ELF-1 (cell line): ENCODE results near the gene CCDC116.
"Not testable (repeated sequence)": the region's sequence is repeated elsewhere in the genome, so short reads cannot be mapped to it uniquely, and the experiment has no call there.

ENCODE experiments used
- DNase-seq: peaks from one replicate; pipeline ENCODE4 v3.0.0-alpha.2; 2016; ENCODE audit warnings: low read depth, low spot score

The CCDC116 gene

DNA sequence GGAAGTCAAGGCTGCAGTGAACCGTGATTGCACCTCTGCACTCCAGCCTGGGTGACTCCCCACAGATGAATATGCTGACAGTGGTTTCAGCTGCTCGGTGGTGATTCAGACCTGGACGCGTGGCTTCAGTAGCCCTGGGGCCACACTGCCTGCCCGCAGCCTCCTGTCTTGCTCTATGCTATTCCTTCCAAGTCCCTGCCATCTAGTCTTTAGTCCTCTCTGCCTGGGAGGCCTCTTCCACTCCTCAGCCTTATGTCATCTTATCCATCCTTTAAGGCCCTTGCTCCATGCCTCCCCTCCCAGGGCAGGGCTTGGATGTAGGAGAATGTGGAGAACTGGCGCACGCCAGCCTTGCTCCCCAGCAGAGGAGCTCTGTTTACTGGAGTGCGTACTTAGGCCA lies 25.8 kb upstream of the CCDC116 start:
- DNase-seq = no peak

DNA sequence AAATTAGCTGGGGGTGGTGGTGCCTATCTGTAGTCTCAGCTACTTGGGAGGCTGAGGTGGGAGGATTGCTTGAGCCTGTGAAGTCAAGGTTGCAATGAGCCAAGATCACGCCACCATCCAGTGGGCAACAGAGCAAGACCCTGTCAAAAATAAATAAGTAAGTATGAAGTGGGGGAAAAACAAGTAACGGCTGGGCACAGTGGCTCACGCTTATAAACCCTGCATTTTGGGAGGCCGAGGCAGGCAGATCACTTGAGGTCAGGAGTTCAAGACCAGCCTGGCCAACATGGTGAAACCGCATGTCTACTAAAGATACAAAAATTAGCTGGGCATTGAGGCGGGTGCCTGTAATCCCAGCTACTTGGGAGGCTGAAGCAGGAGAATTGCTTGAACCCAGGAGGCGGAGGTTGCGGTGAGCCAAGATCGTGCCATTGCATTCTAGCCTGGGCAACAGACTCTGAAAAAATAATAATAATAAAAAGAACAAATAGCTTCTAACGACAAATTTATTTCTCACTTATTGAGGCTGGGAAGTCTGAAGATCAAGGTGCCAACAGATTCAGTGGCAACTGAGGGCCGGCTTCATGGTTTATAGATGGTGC lies 22.9 kb upstream of the CCDC116 start:
- not testable (repeated sequence) for DNase-seq

DNA sequence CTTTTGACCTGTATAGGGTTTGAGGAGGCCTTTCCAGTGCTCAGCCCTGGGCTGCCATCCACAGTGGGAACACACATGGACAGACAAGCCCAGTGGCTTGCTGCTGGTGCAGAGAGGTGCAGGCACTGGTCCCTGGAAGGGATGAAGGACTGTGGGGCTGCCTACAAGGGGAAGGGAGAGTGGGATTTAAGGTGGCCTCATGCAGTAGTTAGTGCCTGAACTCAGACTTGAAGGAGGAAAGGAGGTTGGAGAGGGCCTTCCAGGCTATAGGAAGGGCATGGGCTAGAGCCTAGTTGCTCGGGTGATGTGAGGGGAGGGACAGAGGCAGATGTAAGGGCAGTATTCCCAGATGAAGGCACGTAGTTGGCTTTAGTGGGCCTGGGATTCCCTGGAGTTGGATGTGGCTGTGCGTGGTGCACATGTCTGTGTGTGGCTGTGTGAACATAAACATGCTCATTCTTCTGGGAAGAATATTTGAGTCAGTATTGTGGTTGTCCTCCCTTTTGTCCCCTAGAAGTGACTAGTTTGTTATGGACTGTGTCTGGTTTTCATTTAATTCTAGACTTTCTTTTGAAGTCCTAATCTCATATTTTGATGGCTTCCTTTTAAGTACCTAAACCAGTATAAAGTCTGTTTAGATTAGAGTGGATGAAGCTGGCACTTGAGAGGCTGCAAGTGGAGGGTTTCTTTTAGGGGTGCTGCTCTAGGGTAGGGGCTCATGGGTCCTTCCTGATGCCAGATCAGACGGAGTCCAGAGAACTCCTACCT lies 21.2 kb upstream of the CCDC116 start:
- DNase-seq = no peak

DNA sequence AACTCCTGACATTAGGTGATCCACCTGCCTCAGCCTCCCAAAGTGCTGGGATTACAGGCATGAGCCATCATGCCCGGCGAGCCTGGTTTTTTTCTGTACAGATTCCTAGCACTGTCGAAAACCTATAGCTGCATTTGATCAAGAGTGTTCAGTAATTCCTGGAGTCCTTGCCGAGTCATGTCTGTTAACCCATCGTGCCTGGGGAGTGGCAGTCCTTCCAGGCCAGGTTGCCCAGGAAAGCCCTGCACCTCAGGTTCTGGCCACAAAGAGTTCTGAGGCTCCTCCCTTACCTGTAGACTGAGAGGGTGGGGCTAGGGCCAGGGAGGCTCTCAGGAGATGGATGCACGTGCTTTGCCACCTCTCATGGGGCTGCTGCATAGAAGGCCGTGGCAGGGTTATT lies 19.7 kb upstream of the CCDC116 start:
- no peak for DNase-seq

DNA sequence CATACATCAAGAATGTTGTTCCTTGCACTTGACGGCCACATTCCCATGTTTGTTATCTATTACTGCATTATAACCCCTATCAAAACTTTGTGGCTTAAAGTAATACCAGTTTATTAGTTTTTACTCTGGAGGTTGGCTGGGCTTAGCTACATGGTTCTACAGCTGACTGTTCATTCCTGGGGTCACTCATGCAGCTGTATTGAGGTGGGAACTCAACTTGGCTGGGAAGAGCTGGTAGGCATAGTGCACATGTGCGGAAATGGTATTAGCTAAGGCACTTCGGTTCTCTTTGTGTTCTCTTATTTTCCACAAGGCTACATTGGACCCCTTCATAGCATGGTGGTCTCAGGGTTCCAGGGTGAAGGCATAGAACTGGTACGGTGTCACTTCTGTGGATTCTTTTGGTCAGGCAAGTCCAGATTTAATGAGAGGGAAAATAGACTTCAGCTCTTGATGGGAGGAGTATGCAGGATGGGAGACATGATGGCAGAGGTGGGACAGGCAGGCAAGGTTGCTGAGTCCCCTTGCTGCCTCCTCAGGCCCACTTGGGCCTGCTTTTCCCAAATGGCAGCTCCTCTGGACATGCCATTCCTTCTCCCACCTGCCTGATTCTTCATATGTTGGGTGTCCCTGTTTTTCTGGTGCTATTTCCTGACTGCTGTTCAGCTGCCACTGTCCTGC lies 18.9 kb upstream of the CCDC116 start:
- no peak for DNase-seq

DNA sequence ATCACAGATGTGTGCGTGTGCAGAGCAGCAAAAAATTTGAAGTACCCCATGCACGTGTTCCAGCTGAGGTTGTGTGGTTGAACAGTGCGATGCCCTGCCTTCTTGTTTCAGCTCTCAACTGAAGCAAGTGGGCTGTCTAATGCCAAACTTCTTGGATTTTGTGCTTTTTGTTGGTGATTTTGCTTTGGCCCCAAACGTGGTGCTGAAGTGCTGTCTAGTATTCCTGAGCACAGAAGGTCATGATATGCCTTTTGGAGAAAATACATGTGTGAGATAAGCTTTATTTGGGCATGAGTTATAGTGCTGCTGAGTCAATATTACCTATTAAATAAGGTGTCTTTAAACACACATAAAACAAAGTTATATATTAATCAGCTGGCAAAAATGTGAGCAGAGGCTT lies 16.8 kb upstream of the CCDC116 start:
- no peak for DNase-seq

DNA sequence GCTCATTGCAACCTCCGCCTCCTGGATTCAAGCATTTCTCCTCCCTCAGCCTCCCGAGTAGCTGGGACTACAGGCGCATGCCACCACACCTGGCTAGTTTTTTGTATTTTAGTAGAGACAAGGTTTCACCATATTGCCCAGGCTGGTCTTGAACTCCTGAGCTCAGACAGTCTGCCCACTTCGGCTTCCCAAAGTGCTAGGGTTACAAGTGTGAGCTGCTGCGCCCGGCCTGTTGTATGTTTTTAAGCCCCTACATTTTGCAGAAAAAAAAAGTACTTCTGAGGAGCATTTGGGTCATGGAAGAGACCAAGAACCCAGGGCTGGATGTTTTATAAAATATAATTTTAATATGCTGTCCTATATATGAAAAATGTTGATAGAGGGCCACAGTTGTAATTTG lies 15.2 kb upstream of the CCDC116 start:
- DNase-seq = not testable (repeated sequence)

DNA sequence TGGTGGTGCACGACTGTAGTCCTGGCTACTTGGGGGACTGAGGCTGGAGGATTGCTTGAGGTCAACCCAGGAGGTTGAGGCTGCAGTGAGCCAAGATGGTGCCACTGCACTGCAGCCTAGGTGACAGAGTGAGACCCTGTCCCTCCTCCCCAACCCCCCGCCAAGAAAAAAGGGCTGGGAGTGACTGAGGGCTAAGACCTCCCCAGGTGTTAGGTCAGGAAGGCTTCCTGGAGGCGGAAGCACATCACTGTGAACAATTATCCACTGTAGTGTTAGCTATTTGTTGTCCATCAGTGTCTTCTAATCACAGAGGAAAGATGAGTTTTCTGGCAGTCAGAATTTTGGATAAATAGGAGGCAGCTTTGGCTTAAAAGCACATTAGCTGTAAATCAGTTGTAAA lies 11.5 kb upstream of the CCDC116 start:
- no peak for DNase-seq

DNA sequence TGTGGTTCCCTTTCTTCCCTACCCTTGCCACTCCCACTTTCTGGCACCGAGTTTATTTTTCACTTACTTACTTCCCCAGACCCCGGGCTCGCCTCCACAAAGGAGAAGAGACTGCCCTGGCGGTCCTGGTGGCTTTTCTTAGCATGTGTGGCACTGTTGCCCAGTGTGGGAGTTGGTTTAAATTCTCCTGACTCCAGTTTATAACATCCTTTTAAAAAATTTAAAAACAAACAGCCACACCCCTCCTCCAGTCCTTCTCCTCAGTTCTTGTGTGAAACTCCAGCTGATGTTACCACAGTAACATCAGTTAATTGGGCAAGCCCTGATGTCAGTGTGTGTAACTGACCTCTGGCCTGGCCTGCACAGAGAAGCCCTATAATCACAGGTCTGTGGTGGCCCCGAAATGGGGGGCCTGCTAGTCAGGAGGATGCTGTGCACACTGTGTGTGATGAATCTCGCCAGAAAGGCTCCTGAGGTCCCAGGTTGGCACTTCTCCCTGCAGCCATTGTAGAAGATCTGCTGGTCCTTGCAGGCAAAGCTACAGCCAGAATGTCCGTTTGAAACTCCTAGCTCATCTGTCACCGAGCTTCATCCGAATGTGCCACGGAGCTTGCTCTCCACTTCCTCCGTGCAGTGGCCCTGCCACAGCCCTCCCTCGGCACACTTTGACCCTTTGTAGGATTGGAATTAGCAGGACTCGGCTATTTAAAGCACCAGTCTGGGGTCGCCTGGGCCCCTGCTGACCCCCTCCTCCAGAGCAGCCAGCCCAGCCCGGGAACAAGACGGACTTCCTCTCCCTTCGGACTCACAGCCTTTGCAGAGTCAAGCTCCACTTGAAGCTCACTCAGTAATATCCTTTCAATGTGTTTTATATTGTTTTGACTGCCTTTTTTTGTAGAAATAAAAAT lies 10.3 kb upstream of the CCDC116 start:
- no peak for DNase-seq

DNA sequence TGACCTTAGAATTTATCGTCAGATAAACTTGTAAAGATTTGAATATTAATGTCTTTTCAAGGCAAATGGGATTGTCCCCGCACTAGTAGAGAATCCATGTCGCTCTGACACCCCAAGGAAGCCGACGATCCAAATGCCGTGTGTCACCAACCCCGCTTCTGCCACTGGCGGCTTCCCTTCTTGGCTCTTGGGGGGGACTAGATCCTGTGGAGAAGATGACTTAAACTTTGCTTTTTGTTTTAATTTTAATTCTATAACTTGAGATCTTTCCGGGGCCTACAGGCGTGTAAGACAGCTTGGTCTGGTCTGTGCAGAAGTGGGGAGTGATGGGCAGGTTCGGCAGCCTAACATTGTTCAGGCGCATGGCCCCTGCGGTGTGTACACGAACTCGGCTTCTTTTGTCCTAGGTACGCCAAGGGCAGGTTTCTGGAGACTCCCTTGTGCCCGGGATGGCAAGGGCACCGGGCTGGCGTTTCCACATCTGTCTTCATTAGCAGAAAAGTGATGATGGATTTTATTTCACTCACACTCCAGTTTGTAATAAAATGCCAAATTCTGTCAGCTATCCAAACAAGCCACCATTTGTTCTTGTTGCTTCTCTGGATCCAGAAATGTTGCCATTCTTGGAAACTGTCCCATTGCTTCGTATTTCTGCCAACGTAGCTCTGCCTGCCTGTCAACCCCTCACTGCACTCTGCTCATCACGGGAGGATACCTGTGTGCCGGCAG lies 9.5 kb upstream of the CCDC116 start:
- no peak for DNase-seq

DNA sequence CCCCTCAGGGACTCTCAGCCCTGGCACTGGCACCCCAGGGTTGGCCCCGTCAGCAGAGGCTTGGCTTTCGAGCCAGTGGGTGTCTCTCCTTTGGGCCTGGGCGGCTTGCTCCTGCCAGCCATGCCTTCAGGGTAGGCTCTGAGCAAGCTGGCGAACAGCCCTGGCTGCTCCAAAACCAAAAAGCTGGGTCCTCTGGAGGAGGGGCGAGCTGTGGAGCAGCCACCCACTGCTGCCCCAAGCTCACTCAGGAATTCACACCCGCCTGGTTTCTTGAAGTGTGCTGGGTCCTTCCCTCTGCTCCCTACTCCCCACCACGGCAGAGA lies 9.0 kb upstream of the CCDC116 start:
- no peak for DNase-seq

DNA sequence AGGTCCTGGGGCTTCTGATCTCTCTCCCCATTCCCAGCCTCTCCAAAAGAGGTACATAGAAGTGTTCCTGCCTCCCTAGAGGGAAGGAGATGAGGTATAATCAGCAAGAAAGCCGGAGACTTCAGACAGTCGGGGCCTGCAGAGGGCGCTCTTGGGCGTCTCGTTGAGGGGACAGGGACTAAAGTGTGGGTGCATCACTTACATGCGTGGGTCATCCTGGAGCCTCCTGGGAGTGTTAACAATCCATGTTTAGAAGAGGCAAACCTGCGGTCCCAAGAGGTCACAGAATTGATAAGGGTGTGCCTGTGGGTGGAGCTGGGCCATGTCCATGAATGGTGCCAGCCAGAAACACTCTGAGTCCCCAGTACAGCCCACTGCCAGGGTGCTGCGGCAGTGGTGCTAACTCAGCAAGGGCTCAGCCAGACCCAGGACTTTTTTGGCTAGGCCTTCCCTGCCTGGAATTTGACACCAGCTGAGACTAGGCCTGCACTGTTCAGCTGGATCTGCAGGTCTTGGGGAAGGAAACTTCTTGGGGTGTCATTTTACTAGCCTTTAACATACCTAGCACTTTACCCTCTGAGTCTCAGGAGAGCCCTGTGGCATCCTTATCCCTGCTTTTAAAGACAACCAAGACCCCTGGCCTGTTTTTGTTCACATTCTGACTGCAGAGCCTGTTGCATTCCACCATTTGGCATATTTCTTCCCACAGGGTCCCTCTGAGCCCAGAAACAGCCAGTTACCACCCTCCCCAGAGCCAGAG lies 8.3 kb upstream of the CCDC116 start:
- DNase-seq = peak; percentile 64

DNA sequence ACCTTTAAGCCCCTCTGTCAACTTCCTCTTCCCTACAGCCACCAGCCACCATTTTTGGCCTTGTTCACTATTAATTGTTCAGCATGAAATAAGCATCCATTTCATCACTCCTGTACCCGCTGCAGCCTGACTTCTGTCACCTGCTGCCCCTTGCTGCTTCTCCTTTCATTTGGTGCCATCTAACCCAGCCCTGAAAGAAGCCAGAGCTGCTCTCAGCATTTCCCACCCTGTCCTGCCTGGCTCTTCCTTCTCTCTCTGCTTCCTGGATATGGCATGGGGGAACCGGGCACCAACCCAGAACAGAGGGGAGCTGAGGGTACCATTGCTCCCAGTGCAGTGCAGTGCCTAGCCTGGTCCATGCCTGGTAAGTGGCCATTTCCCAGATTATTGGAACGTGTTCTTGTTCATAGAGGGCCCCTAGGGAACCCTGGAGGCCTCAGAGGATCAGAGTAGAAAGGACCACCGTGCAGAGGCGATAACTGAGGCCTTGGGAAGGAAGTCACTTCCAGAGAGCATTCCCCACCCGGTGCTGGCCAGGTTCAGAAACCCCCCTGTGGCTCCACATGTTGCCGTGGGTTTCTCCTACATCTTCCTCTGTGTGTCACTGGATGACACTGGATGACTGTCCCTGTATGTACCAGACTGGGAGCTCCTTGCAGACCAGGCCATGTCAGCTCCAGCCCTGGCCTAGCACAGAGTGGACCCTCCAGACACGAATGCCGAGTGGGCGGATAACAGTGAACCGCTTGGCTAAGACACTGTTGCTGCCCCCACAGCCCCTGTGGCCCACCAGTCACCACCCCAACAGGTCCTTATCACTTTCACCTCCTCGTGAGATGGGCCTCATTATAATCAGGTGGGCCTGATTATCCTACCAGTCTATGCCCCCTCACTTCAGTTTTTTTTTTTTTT lies 7.4 kb upstream of the CCDC116 start:
- DNase-seq = no peak

DNA sequence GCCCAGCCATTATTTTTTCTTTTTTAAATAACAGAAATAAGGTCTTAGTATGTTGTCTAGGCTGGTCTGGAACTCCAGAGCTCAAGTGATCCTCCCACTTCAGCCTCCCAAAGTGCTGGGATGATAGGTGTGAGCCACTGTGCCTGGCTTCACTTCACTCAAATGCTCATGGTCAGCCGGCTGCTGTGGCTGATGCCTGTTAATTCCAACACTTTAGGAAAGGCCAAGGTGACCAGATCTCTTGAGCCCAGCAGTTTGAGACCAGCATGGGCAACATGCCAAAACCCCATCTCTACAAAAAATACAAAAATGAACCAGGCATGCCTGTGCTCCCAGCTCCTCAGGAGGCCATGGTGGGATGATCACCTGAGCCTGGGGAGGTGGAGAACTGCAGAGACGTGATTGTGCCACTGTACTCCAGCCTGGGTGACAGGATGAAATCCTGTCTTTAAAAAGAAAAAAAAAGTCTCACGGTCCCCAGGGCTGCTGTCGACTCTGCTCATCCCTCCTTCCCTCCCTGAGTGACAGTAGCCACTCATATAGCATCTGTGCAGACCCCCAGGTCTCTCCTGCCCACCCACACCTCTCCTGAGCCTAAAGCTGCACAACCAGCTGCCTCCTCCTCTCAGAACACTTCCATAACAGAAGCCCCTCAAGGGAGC lies 6.4 kb upstream of the CCDC116 start:
- no peak for DNase-seq

DNA sequence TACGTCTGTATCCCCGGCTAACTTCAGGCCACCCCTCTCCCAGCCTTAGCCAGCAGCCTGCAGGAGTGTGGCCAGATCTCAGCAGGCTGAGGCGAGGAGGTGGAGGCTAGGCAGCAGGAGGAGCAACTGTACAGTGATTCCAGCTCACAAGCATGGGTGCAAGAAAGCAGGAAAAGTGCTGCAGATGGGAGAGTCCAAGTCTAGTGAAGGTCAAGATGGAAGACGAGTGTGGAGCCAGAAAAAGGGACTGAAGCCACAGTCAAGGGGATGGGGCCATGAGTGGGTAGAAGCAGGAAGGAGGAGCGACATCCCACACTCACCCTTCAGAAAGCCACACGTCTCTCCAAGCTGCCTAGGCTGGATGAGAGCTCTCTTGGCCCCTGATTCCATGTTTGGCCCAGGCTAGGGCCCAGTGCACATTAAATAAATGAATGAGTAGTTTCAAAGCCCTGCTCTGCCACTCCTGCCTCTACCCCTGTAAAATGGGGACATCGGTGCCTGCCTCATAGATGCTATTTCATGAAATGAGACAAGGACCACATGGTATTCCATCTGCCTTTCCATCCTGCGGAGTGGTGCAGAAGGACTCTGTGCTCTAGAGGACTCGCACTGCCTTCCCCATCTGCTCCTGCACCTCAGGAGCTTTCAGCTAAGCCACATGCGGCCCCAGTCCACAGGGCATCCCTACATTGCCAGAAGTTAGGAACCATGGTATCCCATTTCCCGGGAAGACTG lies 5.7 kb upstream of the CCDC116 start:
- no peak for DNase-seq

DNA sequence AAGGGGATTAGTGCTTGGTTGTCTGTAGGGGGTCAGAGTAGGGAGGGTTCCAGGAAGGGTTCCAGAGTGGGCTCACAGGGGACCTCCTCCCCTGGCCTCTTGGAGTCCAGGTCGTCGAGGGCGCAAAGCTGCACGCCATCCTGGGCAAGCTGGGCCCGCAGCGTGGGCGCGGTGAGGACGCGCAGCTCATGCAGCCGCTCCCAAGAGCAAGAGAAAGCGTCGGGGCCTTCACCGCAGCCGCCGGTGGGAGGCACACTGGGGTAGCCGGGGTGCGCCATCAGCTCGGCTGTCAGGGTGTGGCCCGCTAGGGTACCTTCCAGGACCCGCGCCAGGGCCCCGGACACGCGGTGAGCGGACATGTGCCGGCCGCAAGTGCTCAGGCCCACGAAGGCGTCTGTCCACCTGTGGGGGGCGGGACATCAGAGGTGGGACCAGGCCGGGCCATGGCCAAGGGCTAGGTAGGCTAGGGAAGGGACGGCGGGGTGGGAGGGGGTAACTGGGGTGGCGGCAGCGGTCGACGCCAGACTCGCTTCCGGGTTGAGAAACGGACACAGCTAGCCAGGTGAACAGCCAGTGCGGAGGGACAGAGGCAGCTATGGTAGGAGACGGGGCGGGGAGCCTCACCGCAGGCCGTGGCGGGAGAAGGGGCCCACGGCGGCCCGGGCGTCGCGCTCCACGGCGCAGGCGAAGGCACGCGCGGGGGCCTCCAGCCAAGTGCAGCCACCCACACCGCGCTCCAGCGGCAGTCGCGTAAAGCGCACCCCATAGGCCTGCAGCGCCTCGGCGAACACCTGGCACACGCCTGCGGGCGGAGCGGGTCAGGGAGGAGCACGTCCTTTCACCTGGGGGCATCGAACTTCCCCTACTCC lies 3.9 kb upstream of the CCDC116 start:
- DNase-seq = no peak
